Putamen (tissue), 1 donor: Measurements from ENCODE around the gene SPNS2.
A peak's percentile ranks its signal among the peaks of the same experiment; 100 is the strongest.

ENCODE experiments used
- DNase-seq: peaks from one replicate; pipeline ENCODE4 v3.0.0-alpha.2; 2016; ENCODE audit warnings: low spot score

The SPNS2 gene

DNA sequence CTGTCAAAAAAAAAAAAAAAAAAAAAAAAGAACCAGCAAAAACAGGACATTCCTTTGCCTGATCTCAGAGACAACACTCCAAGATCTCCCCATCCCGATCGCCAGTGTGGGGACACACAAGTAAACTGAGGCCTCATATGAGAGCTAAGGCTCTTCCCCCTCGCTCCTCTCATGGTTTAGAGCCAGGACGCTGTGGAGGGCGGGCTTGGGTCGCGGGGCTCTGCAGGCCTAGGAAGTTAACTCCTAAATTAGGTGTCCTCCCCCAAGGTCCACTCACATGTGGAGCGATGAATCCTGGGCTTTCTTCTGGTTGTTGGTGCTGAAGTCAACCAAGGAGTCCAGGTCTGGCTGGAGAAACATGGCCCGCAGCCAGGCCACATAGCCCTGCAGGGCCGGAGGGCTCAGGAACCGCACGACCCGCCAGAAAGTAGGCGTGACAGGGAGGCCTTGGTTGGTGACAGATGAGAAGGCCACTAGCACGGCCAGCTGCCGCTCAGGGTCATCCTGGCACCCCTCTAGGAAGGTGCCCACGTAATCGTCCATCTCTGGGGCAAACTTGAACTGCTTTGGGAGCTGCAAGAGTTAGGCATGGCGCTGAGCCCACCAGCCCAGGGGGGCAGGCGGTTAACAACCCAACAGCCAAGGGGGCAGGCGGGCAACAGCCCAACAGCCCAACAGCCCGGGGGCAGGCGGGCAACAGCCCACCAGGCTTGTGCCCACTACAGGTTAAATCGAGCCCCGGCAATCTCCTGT lies 51.3 kb downstream of the SPNS2 start:
- no peak for DNase-seq

DNA sequence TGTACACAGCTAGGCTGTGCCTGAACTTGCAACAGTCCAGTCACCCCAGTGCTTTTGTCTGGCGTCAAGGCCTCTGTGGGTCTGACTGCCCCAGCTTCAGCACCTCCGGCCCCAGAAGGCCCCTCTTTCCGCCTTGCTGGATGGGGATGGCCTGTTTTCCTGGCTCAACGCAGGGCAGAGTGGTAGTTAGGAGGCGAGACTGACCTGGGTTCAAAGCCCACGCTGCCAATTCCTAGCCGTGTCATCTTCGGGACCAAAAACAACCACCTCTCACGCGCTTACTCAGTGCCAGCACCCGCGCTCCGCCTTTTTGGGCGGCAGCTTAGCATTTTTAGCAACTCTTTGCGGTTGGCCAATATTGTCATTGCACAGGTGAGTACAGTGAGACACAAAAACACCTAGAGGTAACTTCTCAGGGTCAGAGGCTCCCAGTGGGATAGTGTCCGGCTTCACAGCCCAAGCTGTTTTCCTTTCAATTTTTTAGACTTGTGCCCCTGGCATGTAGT lies 51.9 kb downstream of the SPNS2 start:
- DNase-seq, result no peak

DNA sequence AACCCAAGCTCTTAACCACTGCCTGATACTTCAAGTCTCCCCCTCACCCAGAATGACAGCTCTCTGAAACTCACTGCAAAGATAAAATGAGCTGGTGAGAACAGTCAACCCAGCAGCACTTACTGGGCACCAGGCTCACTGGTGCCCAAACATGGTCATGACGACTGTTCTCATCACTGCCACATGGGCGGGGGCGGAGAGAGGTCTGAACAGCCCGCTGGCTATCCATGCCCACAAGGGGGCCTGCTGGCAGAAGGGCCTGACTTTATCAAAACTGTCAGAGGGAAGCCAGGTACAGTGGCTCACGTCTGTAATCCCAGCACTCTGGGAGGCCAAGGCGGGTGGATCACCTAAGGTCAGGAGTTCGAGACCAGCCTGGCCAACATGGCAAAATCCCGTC lies 52.5 kb downstream of the SPNS2 start:
- no peak for DNase-seq

DNA sequence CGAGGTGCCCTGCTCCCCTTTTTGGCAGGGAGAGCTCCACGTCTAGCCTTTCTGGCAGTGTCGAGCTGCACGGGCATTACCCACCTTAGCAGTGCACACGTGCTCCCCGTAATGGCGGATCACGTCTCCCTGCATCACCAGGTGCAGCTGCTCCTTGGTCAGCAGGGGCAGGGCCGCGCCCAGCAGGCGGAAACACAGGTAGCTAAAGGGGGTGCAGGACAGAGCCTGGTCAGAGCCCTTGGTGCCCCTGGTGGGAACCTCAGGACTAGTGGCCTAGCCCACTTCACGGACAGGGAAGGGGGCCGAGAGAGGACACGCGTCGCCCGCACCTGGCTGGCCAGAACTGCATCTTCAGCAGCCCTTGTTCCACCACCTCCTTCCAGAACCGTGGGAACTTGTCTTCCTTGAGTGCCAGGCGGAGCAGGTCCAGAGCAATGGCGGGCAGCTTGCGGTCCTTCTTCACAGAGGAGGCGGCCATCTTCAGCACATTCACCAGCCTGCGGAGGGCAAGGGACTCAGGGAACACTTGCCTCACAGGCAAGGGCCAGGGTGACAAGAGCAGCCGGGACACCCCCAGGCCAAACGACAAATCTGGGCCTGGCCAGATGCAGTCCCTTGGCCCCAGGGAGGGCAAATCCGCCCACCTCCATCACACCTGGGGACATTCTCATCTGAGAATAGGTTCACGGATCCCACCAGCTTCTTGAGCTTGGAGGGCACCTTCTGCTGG lies 53.3 kb downstream of the SPNS2 start:
- no peak for DNase-seq

DNA sequence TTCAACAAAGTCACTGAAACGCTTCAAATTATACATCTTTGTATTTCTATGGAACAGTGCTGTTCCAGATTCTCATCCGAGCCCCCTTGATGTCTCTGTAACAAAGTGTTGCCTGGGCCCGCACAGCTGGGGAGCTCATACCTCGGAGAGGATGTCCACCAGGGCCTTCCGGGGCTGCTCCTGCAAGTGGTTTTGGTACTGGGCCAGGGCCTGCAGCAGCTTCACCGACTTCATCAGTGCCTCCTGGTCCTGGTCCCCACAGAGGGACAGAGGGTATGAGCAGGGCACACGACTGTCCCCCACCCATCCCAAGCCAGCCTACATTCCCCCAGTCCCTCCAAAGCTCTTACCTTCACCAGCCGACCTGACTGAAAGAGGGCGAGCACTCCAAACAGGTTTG lies 55.0 kb downstream of the SPNS2 start:
- DNase-seq, result no peak

DNA sequence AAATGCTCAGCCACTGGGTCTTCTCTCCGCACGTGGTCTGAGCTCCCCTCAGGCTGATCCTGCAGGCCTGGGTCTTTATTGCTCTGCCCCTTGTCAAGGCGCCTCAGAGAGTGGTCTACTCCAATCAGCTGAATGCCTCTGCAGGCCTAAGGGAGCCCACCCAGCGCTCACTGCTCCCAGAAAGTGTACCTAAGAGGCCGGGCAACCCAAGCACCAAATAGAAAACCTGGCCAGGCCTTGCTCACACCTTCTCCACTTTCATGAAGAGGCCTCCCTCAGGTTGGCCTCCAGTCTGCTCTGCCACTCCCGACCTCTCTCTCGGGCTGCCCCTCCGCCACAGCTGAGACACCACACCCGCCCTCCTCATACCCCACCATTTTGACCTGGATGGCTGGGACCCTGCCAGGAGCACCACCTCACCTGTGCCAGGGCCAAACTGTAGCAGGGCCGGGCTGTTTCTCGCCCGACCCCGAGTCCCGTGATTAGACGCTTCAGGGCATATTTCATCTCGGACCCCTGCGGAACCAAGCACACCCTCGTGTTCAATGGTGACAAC lies 55.8 kb downstream of the SPNS2 start:
- no peak for DNase-seq

DNA sequence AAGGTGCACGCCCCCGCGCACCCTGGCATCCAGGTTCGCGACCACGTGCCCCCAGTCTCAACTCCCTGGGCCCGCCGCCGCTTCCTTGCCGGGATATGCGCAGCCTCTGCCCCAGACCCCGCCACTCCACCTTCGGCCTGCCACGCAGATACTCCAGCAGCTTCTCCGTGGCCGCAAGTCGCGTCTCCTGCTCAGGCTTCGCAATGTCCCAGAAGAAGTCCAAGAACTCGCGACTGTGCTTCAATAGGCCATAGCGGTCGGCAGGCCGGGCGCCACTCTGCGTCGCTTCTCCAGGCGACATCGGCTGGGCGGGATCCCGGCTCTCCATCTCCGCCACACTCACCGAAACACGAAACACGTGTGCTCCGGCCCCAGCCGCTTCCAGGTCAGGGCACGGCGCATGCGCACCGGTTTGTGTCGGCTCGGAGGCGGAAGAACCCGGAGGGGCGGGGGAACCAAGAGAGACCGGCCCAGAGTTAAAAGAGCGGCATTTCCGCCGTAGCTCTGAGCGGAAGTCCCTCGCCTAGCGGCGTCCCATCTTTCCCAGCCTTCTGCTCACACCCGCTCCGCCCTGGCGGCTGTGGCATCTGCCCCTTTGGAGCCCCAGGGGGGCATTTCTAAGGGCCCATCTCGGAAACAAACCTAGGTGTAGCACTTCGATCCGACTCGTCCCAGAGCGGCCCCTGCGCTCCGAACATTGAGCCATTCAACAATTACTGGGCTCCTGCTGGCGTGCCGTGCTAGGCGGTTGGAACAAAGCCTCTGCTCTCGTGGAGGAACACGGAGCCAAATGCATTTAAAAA lies 56.5 kb downstream of the SPNS2 start, which contains the start of gene MYBBP1A:
Gene MYBBP1A, minus strand, starts transcription at position 388 of the 803 bp plus-strand sequence. Its CDS starts 60 bp downstream, at position 328.
- peak; percentile 95 for DNase-seq

DNA sequence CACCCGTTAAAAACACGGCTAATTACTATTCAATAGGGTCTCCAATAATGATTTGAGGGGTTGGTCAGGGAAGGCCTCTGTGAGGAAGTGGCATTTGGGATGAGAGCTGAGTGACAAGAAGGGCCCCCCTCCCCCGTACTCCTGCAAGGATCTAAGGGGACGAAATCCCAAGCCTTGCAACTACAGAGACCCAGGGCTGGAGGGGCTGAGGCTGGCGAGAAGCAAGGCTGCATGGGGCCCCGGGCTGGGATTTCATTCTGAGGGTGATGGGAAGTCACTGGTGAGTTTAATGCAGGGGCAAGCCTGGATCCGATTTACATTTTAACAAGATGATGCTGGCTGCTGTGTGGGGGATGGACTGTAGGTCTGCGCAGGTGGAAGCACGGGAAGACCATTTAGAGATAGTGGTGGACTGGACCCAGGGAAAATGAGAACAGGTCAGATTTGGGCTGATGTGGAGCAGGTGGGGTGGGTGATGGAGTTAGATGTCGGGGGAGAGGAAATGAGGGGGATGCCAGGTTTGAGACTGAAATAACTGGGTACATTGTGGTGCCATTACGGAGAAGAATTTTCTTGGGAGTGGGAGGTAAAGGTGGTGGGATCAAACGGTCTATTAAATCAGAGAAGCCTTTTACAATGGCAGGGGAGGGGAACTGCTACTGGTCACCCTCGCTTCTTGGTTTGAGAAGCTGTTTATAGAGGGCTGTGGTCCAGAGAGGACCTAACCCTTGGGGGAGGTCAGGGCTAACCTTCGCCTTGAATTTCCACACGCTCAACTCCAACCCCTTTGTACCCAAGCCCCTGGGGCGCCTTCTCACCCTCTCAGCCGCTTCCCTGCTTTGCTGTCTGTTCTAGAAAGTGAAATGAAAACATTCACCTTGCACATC lies 57.4 kb downstream of the SPNS2 start:
- DNase-seq, result no peak

DNA sequence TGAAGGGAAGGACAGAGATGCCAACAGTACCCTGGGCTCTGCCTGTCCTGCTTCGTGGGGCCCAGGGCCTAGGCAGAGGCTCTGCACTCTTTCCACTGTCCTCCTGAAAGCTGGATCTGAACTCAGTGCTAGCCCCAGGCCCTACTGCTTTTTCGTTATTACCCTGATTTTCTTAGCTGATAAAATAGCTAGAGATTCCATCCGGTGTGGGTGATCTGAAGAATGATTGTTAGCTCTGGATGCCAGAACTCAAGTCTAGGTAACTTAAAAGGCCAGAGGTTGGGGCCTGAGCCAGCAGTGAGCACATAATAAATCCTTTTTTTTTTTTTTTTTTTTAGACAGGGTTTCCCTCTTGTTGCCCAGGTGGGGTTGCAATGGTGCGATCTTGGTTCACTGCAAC lies 58.3 kb downstream of the SPNS2 start:
- DNase-seq, result no peak

DNA sequence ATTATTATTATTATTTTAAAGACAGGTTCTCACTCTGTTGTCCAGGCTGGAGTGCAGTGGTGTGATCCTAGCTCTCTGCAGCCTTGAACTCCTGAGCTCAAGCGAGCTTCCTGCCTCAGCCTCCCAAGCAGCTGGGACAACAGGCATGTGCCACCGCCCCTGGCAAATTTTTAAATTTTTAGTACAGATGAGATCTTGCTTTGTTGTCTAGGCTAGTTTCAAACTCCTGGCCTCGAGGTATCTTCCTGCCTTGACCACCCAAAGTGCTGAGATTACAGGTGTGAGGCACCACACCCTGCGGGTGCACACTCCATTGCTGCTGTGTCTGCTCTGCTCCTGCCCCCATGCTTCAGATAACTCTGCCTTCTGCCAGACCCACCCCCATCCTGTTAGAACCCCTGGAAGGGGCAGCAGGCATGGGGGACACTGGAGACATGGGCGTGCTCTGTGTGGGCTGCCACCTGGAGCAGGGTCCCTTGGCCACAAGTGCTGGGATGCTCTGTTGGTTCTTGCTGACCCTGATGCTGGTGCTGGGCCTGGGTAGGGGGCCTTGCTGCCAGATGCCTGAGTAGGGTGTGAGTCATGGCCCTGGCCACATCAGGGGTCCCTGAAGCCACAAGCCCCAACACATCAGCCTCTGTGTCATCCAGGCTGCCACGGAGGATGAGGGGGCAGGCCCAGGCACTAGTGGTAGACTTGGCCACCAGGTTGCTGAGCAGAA lies 59.1 kb downstream of the SPNS2 start:
- DNase-seq, result no peak

DNA sequence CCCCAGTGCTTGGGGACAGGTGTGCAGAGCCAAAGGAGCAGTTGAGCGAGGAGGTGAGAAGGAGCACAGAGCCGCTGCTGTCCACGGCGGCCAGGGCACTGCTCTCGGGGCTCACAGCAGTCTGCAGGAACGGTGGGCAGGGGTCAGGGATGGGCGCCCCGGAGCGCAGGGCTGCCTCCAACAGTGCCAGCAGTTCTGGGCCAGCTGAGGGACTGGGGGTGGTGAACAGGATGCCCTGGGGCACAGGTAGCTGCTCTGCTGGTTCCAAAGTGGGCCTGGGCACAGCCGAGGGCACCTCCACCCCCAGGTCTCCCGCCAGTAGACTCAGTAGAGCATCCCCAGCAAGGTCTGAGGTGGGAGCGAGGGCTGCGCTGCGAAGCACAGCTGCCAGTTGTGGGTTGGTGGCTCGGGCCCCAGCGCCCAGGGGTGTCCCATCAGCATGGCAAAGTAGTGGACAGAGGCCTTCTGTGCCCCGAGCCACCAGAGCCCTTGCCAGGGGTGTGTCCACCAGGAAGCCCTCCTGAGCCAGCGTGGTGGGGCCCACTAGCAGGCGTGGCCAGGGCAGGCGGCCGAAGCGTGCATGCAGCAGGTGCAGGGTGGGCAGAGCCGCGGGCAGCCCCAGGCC lies 59.8 kb downstream of the SPNS2 start:
- no peak for DNase-seq

DNA sequence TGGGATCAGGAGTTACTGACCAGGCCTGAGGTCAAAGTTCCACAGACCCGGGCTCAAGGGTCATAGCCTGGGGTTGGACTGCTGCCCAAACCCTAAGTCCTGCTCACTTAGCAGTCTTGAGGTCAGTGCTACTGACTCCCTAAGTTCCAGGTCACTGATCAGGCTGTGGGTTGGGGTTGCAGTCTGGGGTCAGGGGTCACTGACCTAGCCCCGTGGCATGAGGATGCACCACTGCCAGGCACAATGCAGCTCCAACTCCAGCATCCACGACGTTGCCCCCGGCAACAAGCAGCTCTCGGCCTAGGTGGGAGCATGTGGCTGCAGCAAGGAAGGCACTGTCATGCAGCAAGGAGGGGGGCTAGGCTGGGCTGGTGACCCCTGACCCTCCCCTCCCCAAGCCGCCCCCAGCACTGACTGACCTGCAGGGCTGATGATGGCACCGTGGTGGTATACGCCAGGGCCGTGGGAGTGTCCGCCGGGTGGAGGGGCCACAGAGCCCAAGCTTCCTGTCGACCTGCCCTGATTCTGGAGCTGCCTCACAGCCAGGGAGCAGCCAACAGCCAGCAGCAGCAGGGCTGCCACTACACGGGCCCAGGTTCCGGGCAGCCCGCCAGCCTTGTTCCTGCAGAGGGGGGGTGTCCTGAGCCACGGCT lies 60.6 kb downstream of the SPNS2 start:
- DNase-seq, result no peak

DNA sequence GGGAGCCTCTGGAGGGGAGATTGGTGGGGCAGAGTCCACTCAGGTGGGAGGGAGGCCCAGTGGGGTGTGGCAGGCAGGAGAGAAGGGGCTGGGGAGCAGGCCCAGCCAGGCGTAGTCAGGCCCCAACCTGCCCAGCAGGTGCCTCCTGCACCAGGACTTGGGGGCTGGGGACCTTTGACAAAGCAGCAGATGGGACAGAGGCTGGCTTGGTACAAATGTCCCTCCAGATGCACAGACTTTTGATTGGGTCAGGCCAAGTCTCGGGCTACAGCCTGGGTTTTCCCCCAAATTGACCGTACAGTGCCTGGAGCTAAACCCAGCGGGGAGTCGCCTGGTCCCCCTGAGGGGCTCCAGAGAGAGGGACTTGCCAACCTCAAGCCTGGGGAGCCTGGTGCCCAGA lies 61.3 kb downstream of the SPNS2 start:
- no peak for DNase-seq

DNA sequence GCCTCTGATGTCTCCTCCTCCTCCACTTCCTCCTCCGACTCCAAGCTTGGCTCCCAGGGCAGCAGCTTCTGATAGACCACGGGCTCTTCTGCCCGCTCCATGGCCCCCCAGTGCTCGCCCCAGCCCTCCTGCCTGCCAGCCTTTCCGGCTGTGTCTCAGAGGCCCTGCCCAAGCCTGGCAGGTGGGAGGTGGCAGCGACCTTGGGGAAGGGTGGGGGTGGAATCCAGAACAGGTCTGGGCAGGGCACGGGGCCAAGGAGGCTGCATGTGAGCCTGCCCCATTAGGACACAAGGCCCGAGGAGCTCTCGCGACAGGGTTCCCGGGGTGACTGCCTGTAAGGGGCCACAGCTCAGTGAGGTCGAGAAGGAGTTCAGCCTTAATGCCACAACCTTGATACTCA lies 61.7 kb downstream of the SPNS2 start, which contains the start of gene GGT6:
Gene GGT6, minus strand, starts transcription at position 157 of the 400 bp plus-strand sequence. Its CDS starts 56 bp downstream, at position 101.
- DNase-seq, result no peak

DNA sequence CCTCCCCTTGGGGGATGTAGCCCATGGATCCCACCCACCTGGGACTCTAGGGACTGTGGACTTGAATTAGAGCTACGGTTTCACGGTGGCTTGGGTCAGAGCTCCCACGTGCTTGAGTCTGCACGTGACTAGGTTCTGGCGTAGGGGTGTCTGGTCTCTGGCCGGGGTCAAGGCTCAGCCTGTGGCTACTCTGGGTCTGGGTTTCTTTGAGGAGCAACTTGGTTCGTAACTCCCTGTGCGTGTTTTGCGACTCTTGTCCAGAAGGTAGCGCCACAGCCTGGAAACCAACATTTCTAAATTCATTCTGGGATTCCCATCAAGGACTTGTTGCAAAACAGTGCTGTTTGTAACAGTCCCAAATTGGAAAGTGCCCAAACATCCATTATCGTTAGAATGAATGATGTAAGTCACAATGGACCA lies 62.2 kb downstream of the SPNS2 start:
- no peak for DNase-seq

DNA sequence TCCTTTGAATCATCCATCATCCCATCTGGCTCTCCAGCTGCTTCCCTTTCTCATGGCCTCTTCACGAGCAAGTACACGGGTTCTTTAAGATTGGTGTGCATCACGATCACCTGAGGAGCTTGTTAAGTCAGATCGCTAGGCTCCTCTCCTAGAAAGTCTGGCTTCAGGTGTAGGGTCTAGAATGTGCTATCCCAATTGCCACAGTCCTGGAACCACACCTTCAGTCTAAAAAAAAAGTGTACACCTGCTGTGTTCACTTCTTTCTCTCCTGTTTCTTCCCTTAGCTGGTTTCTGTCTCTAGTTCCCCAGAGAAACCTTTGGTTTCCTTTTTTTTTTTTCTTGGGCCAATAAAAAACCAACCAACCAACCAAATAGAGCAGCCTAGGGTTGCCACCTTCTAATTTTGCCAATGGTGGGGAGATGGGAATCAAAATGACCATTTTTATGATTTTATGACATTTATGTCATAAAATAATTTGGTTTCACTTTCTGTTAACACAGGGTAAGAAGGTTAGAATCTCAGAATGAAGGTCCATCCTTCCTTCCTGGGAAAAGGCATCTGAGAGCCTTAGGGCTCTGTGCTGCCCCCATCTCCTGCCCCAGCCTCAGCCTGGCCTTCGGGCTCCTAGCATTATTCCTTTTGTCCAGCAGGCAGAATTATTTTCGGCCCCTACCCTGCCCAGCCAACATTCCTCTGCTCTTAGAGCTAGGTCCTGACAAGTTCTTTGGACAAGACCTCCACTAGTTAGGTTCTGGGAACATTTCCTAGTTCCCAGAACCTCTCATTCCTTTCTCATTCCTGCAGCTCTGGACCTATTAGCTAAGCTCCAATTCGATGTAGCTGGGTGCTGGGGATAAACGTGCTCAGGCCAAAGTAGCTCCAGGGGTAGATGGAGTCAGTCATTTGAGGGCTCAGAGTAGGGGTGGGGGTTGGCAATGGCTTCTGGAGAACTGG lies 63.6 kb downstream of the SPNS2 start:
- no peak for DNase-seq

DNA sequence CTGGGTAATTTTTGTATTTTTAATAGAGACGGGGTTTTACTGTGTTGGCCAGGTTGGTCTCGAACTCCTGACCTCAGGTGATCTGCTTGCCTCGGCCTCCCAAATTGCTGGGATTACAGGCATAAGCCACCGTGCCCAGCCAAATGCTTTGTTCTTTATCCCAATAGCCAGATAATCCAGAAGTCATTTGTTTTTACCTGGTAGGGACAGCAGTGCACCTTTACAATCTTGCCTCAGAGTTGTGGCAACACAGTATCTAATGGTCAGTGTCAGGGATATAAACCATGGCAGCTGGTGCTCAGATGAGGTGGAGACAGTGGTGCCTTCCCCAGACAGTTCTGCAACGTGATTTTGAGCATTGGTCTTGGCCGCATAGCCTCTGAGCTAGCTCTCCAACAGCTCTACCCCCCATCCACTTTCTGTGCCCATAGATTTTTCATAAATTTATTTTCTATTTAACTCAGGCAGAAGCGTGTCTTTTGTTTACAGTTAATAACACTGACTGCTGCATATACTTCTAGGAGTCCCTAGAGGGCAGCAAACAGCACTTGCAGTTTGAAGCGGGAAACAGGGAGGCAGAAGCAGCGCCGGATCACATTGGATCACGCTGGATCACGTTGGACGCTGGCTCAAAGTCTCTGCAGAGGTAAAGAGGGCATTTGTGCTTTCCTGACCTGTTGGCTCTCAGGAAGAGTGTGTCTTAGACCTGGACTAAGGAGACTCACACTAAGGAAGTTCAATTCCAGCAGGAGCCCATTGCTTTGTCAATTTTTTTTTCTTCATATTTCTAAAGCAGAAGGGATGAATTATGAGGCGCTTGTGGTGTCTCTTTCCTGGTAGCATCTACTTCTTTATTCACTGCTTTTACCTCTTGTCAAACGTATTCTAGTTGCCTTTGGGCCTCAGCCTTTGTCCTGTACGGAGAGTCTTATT lies 66.8 kb downstream of the SPNS2 start:
- peak; percentile 77 for DNase-seq
